Measurements from ENCODE around the gene C17orf107.

- TF ChIP-seq EZH2 (IDR thresholded peaks at IDR 0.05; ENCODE audit: borderline replicate concordance, insufficient read depth, low read depth, low read length, poor library complexity, severe bottlenecking): no peak
- no peak for TF ChIP-seq CTCF (IDR thresholded peaks at IDR 0.05)
Measured at GRCh38 chr17:4921320-4921719, 22.0 kb downstream of the C17orf107 start.
